Sigmoid colon (tissue), 4 donors: ENCODE data around the gene ETV6.

ENCODE experiments used
- CTCF ChIP-seq, 4 experiments: fragments of 450-650 bp in 3 of 4; fragments of 200-600 bp in 1 of 4; IDR thresholded peaks; one replicate each; pipeline ENCODE4 v1.5.1; 2016 to 2019; ENCODE audit warnings: antibody characterized with exemption in 4 of 4, mild to moderate bottlenecking in 3 of 4, moderate library complexity in 2 of 4
- POLR2A ChIP-seq, 2 donors: fragments of 450-650 bp; IDR thresholded peaks; one replicate each; pipeline ENCODE4 v1.6.1; 2016; ENCODE audit warnings: antibody characterized with exemption in 2 of 2, mild to moderate bottlenecking in 2 of 2, moderate library complexity in 2 of 2
- POLR2AphosphoS5 ChIP-seq, 4 donors: sonication (generic); formaldehyde crosslinking; IDR thresholded peaks; one replicate each; pipeline ENCODE4 v1.6.1; 2017; ENCODE audit warnings: antibody characterized with exemption in 4 of 4

DNA sequence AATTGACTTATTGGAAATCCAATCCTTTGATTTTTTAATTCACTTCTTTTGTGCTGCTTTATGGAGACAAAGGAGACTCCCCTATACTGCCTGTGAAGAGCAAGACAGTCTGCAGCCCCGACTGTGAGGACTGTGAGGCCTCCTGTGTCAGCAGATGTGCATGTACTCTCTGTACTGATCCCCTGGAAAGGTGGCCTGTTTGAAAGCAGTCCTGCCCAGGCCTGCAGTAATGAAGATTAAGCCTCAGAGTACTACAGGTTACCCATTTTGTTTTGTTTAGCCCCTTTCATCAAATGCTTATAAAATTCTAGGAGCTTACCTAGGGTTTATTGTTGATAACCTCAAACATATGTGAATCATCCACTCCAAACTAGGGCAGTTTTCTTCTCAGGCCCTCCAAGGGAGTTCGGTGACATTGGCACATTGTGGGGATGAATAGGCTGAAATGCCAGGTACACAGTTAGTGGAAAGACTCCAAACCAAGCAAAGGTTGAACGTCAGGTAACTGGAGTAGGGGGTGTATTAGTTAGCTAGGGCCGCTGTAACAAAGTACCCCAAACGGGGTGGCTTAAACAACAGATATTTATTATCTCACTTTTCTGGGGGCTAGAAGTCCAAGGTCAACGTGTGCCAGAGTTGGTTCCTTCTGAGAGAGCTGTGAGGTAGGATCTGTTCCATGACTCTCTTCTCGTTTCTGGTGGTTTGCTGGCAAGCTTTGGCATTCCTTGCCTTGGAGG, 212.6 kb downstream of the ETV6 start:
- no peak for TF ChIP-seq POLR2A (IDR thresholded peaks at IDR 0.05)
- TF ChIP-seq CTCF (IDR thresholded peaks at IDR 0.05): no peak
- TF ChIP-seq POLR2AphosphoS5 (IDR thresholded peaks at IDR 0.05): no peak
